Osteoblast (primary cell): Measurements from ENCODE around the gene LRRC73. TPM values are rescaled to one million over a fixed set of nuclear protein-coding genes. Genes with fewer than 3 reads are reported as not detected.

Experiments used
- DNase-seq: peaks from one replicate; pipeline ENCODE4 v3.0.0; 2011; ENCODE audit warnings: low spot score, mixed read lengths; ENCODE audit not compliant: insufficient read length; ENCODE audit errors: missing footprints
- H2AFZ ChIP-seq: 2 replicates; pipeline ENCODE4 v1.6.0; 2011; ENCODE audit warnings: mild to moderate bottlenecking, low read length
- H3K27ac ChIP-seq: 2 replicates; pipeline ENCODE4 v1.5.1; 2011; ENCODE audit warnings: mild to moderate bottlenecking, low read depth, low read length, moderate library complexity
- H3K27me3 ChIP-seq: 2 replicates; pipeline ENCODE4 v1.6.0; 2012; ENCODE audit warnings: mild to moderate bottlenecking, control low read depth, inconsistent platforms, low read length, moderate library complexity; ENCODE audit not compliant: insufficient read depth
- H3K36me3 ChIP-seq: 2 replicates; pipeline ENCODE4 v1.5.1; 2011; ENCODE audit warnings: mild to moderate bottlenecking, low read length, control low read depth, moderate library complexity; ENCODE audit not compliant: insufficient read depth
- H3K4me1 ChIP-seq: 2 replicates; pipeline ENCODE4 v1.5.1; 2011; ENCODE audit warnings: mild to moderate bottlenecking, low read length, control low read depth, moderate library complexity; ENCODE audit not compliant: insufficient read depth
- H3K4me2 ChIP-seq: 2 replicates; pipeline ENCODE4 v1.6.0; 2011; ENCODE audit warnings: mild to moderate bottlenecking, low read length; ENCODE audit not compliant: insufficient read depth
- H3K4me3 ChIP-seq: fragments of 200-600 bp; sonication (generic); 3 replicates; pipeline ENCODE4 v1.5.1; 2012; ENCODE audit warnings: mild to moderate bottlenecking, low read length, inconsistent platforms; ENCODE audit not compliant: insufficient read depth
- H3K79me2 ChIP-seq: 2 replicates; pipeline ENCODE4 v1.6.0; 2012; ENCODE audit warnings: mild to moderate bottlenecking, low read length, control low read depth, inconsistent platforms; ENCODE audit not compliant: insufficient read depth
- H3K9me3 ChIP-seq: 2 replicates; pipeline ENCODE4 v1.5.1; 2011; ENCODE audit warnings: low read depth, low read length, control low read depth
- H4K20me1 ChIP-seq: 2 replicates; pipeline ENCODE4 v1.6.0; 2012; ENCODE audit warnings: mild to moderate bottlenecking, low read length, control low read depth; ENCODE audit not compliant: insufficient read depth
- CTCF ChIP-seq: IDR thresholded peaks from 2 replicates; pipeline ENCODE4 v1.5.1; 2011; ENCODE audit warnings: mild to moderate bottlenecking, low read depth, low read length, moderate library complexity; ENCODE audit errors: extremely low read depth
- total RNA-seq: library from RNA; depleted of rRNA; stranded (reverse); fragments of >200 nt; gene quantifications from 2 replicates; pipeline ENCODE4 v1.2.3, GENCODE V29; 2012

LRRC73 gene
- total RNA-seq, 1 donor = 0.36 TPM

DNA sequence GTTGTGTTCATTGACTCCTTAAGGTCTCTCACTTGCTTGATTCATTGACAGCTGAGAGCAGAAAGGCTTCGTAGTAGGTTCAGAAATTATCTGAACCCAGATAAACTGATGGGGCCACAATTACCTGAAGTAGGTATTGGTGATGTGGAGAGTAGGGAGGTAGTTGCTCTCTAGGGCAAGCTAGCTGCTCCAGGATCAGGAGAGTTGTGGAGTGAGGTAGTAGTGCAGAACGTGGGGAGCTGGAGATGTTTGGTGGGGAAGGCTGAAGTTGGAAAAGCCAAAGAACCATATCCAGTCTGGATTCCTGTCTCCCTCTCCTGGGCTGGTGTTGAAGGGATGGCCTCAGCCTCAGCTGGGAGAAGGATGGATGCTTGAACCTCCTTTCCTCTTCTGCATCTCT is 16.9 kb downstream of the LRRC73 start:
- peak overlapping the region; percentile 87 for H3K4me2 ChIP-seq
- peaks cover 54% of the 10 kb centered on the region for H4K20me1 ChIP-seq
- H3K27ac ChIP-seq = no peak overlapping the region
- peaks cover 53% of the 10 kb centered on the region for H3K79me2 ChIP-seq
- no peak for DNase-seq
- no peak for TF ChIP-seq CTCF
- H3K4me1 ChIP-seq = peaks cover 60% of the 10 kb centered on the region
- H3K4me3 ChIP-seq = no peak overlapping the region
- peaks cover 4% of the 10 kb centered on the region for H3K36me3 ChIP-seq
- H3K9me3 ChIP-seq = no peaks in the 10 kb centered on the region
- H2AFZ ChIP-seq = no peak overlapping the region
- H3K27me3 ChIP-seq = no peaks in the 10 kb centered on the region

DNA sequence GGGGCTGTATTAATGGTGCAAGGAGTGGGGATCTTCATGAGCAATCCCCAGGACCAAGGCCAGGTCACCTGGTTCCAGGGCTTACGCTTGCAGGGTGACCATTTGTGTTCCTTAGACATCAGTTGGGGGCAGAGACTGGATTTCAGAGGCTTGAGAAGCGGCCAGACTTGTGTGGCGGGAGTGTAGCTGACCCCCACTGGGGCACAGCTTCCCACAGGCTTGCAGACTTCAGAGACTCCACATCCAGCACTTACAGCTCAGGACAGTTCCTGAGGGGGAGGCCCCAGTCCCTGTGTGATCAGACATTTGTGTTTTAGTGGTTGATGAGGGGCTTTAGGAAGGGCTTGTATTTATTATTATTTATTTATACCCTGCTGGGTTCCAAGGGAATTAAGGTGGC is 17.5 kb downstream of the LRRC73 start:
- Histone ChIP-seq H3K36me3 (no peaks in the 10 kb centered on the region), H3K9me3 (no peaks in the 10 kb centered on the region), H2AFZ (no peak overlapping the region), H3K4me3 (peak overlapping the region; percentile 59), H3K27ac (peak overlapping the region; percentile 29), H3K79me2 (peaks cover 52% of the 10 kb centered on the region), H3K4me2 (peak overlapping the region; percentile 87), H3K4me1 (peaks cover 62% of the 10 kb centered on the region), H3K27me3 (no peaks in the 10 kb centered on the region), H4K20me1 (peaks cover 57% of the 10 kb centered on the region)
- TF ChIP-seq CTCF = no peak
- DNase-seq = peak; percentile 90

DNA sequence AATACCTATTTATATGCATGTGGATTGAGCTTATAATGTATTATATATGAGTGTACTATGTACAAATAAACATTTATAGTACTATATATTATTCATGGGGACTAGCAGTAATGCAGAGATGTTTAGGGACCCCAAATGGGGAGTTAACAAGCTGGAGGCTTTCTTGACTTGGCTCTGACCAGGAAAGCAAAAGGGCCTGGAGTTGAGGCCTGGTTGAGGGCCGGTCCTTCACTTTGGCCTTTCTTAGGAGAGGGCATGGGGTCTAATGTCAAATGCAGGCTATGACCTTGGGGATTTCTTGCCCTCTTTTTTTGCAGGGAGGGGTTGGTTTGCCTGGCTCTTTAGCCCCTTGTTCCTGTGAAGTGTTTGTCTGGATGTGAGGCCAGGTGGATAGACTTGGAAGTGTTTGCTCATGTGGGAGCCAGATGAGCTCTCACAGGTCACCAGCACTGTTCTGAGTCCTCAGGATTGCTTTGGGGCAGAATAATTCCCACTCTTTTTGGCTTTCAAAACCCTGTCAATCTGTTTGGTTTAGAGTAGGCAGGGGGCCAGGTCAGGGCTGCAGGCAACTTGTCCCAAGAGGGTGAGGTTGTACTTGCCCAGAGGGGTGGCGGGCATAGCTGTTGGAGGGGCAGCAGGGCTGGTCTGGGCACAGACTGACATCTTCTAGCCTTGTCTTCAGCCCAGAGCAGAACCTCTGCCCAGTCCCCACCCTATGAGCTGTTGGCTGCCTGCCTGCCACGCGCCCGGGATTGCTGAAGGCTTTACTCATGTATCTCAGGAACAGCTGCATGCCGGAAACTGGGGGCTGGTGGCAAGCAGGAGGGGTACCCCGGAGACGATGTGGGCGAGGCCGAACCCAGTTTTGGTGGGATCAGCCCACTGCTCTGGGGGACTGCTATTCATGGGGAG is 18.1 kb downstream of the LRRC73 start:
- Histone ChIP-seq H3K4me1 (peaks cover 56% of the 10 kb centered on the region), H3K9me3 (no peaks in the 10 kb centered on the region), H3K27me3 (no peaks in the 10 kb centered on the region), H3K4me2 (peak overlapping the region; percentile 87), H3K36me3 (no peaks in the 10 kb centered on the region), H3K27ac (peak overlapping the region; percentile 41), H4K20me1 (peaks cover 53% of the 10 kb centered on the region), H3K4me3 (peak overlapping the region; percentile 59), H3K79me2 (peaks cover 52% of the 10 kb centered on the region), H2AFZ (peak overlapping the region; percentile 38)
- no peak for TF ChIP-seq CTCF
- peak; percentile 98 for DNase-seq

DNA sequence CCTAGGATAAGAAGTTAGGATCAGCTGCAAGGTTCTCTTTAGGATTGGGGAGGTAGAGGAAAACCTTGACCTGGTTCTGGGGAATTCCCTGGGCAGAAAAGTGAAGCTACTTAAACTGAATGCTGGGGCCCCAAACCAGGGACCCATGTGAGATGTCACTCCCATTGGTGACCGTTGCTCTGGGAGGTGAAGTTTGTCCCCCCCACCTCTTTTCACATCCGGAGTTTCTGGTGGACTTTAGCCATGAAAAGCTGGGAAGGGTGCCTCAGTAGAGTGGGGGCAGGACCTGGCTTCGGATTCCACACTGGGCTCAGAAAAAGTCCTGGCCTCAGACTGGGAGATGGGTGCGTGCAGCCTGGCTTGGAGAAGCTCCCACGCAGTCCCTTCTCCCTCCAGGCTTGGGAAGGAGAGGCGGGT is 19.6 kb downstream of the LRRC73 start:
- Histone ChIP-seq H3K9me3 (no peaks in the 10 kb centered on the region), H3K4me3 (no peak overlapping the region), H3K79me2 (peaks cover 50% of the 10 kb centered on the region), H3K27me3 (no peaks in the 10 kb centered on the region), H3K27ac (no peak overlapping the region), H3K36me3 (no peaks in the 10 kb centered on the region), H2AFZ (no peak overlapping the region), H4K20me1 (peaks cover 47% of the 10 kb centered on the region), H3K4me2 (no peak overlapping the region), H3K4me1 (peaks cover 42% of the 10 kb centered on the region)
- no peak for TF ChIP-seq CTCF
- peak; percentile 66 for DNase-seq
